ENCODE results near the gene MRPL21.
"Not testable (repeated sequence)": the region's sequence is repeated elsewhere in the genome, so short reads cannot be mapped to it uniquely, and the experiment has no call there.

The MRPL21 gene

GRCh38 chr11:68863553-68864265 lies 39.9 kb downstream of the MRPL21 start:
- no peak for DNase-seq

DNA sequence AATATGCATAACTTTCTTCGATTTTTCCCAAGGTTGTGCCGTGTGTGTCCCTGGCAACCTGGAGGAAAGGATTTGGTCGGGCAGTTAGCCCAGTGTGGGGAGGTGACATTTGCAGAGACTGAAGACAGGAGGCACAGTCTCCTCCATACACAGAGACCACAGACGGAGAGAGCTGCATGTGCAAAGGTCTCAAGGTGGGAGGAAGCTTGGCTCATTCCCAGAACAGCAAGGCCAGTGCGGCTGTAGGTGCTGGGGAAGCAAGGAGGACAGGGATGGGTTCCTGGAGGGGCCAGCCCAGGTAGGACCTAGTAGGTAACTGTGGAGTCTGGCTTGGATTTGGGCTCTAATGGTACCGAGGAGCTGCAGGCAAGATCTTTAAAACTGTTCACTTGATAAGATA lies 41.2 kb downstream of the MRPL21 start:
- DNase-seq = no peak

- no peak for DNase-seq
Measured at GRCh38 chr11:68859123-68859522, 44.5 kb downstream of the MRPL21 start.

- no peak for DNase-seq
Measured at GRCh38 chr11:68857037-68857586, 46.5 kb downstream of the MRPL21 start.

DNA sequence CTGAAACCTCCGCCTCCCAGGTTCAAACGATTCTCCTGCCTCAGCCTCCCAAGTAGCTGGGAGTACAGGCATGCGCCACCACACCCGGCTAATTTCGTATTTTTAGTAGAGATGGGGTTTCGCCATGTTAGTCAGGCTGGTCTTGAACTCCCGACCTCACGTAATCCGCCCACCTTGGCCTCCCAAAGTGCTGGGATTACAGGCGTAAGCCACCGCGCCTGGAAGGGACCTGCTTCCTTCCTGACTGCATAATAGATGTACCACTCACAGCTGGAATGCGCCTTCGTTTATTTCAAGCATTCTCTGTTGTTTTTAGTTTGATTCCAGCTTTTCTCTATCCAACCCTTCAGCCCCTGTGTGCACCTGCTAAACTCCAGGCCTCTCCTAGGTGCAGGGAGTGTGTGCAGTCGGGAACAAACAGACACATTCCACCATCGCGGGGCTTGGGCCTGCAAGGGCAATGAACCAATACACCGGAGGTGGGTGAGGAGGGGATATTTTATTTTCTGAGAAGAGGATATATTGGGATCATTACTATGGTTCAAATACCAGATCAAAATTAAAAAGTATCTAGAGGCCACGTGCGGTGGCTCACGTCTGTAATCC lies 47.1 kb downstream of the MRPL21 start:
- not testable (repeated sequence) for DNase-seq

GRCh38 chr11:68855205-68855981 lies 48.2 kb downstream of the MRPL21 start:
- DNase-seq = no peak

DNA sequence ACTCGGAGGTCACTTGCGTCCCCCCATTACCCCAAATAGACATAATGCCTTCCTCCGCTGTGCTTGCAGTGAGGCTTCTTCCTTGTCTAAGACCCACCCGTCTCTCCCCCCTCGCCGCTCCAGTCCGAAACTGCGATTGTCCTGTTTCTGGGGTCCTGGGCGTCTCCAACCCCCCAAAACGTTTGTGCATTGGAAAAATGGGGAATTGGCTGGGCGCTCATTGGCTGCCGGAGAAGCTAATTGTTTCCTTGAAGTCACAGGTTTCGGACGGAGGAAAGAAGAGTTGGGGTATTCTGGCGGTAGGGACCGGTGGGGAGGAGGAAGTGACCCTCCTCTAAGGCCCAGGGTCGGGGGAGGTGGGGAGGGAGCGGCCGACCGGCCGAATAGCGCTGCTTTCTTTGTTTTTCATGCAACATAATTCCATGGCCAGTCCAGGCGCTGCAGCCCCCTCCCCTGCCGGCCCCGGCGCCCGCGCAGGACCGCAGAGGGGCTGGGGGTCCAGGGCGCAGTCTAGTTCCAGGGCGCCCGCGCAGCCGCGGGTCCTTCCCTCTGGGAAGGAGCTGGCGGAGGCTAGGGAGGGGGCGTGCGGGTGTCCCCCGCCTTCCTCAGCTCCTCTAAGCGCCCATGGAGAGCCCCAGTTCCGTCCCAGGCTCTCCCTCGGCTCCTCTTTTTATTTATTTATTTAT lies 49.2 kb downstream of the MRPL21 start:
- DNase-seq = no peak

DNA sequence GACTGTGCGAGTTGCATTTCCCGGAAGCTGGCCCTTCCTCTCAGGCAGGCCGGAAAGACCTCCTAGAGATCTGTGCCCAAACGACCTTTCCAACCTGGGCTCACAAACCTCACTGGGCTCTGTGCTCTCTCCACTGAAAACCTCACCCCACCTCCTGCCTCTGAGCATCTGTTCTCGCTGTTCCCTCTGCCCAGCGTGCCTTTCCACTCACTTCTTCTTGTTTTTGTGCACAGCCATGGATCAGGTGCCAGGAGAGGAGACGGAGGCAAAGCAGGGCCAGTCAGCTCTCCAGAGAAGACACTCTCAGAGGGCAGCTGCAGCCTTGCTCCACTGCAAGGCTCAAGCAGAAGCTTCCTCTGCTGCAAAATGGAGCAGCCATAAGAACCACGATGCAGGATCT lies 51.0 kb downstream of the MRPL21 start:
- no peak for DNase-seq

GRCh38 chr11:68848429-68848828 lies 55.2 kb downstream of the MRPL21 start:
- no peak for DNase-seq

DNA sequence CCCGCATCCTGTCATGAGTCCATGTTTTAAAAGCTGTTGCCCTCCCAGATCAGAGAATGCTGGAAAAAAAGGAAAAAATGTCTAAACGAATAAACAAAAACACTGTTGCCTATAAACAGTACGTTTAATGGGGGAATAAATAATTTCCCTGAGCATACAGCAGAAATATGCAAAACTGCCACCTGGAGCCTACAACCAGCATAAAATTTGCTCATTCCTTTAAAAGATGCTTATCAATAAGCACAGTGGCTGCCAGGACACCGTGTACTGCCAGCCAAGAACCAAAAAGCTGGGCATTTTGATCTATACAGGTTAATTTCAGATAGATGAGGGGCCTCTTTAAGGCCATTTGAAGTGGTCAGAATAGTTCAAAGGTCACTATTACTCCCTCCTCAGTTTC lies 56.2 kb downstream of the MRPL21 start:
- no peak for DNase-seq

DNA sequence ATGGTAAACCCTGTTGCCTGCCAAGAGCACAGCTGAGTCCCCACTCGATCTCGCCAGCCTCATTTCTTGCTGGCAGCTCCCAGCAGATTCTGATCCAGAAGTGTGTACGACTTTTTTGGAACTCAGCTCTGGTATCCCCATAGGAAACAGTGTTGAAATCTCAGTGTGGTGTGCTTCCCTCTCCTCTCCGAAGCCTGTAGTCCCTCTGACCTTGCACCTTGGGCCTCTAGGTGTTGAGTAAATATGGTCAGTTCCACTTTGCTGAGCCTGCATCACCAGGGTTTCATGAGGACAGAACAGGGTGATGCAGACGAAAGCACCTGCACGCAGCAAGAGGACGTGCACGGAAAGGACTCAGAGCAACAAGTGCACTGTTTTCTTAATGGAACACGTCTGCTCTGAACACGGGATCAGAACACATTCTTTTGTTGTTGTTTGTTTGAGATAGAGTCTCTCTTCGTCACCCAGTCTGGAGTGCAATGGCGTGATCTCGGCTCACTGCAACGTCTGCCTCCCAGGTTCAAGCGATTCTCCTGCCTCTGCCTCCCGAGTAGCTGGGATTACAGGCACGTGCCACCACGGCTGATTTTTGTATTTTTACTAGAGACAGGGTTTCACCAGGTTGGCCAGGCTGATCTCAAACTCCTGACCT lies 58.2 kb downstream of the MRPL21 start:
- no peak for DNase-seq

GRCh38 chr11:68844801-68845200 lies 58.8 kb downstream of the MRPL21 start:
- no peak for DNase-seq

DNA sequence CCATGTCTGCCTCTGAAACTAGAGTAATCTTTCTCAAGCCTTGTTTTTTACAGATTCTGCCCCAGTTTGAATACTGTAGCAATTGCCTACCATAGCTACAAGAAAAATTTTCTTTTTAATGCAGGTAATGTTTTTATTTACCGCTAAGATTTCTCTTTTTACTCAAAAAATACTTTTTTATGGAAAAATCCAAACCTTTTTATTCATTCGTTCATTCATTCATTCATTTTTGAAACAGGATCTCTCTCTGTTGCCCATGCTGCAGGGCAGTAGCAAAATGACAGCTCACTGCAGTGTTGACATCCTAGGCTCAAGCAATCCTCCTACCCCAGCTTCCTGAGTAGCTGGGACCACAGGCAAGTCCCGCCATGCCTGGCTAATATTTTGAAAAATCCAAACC lies 59.3 kb downstream of the MRPL21 start:
- DNase-seq = no peak

DNA sequence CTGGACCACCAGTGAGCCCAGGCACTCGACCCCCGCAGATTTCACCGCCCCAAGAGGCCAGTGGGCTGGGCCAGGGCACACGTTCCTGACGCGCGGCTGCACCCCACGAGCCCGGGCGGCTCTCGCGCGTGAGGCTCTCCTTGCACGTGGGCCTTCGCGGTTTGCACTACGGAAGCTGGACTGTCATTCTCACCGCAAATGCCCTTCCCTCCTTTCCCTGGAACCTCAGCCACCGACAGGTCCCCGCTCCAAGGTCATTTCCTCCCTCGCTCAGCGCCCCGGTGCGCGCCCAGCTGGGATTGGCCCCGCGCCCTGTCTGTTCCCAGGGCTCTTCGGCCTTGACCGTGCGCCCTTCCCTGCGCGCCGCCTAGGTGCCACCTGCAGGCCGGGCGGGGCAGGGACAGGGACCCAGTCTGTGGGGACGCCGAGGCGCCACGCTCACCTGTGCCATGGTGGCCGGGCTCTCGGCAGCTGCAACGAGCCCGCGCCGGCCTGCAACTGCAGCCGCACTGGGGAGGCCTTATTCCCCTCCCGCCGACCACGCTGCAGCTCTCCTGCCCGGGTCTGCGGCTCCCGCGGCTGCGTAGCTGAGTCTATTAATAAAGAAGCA lies 59.8 kb downstream of the MRPL21 start:
- DNase-seq = peak; percentile 69

DNA sequence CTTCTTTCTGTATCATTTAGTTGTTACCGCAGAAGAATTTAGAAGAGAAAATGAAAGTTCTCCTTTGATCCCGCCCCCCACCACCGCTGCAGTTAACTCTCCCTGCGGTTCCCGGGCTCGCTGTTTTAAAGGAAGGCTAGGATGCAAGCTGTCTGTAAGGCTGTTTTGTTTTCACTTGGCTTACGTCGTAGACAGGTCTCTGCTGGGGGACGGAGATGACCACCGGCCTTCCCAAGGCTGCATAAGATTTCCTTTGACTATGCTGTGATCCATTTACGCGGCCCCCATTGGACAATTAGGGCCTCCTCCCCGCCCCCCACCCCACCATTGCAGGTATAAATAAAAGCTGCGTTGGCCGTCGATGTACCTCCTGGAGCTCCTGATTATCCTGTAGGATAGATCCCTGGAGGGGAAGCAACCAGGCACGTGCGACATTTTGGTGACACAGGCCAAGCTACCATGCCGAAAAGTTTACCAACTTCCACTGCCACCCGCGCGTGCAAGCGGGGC lies 60.5 kb downstream of the MRPL21 start:
- DNase-seq = peak; percentile 56

- no peak for DNase-seq
Measured at GRCh38 chr11:68842427-68843051, 61.1 kb downstream of the MRPL21 start.

DNA sequence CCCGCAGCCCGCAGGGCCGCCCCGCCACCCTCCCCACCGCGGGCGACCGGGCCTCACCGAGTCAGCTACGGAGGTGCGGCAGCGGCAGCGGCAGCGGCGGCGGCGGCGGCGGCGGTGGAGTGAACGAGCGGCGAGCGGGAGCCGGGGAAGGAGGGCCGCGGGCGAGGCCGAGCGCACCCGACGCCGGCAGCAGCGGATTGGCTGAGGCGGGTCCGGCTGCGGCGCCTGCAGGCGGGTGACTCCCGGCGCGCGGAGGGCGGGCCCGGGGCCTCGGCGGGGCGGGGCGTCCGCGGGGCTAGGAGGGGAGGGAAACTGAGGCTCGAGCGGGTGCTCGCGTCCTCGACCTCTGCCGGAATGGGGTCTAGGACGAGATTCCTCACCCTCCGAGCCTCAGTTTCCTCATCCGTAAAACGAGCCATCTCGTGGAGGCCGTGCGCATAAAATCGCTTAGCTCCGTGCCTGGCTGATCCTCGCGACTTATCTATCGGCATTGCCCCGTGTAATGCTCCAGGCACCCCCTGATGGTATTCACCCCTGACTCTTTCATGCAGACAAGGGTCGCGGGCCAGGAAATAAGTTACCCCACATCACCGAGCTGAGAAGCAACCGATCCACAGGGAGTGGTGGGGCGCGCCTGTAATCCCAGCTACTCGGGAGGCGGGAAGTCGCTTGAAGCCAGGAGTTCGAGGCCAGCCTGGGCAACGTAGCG lies 61.8 kb downstream of the MRPL21 start, which contains the start of gene CPT1A:
Gene CPT1A (minus strand): TSS at position 199 of the 709 bp plus-strand sequence. CDS start 26,442 bp downstream, outside the sequence.
- peak; percentile 78 for DNase-seq

All from KG1 (cell line).